Activated CD4-positive, CD25-positive, alpha-beta regulatory T cell treated with anti-CD3 and anti-CD28 coated beads, Interleukin-2, amount 50 U/mL, for 72 hours (primary cell): ENCODE data around the gene LRRC8B.
"Not testable (repeated sequence)": the region's sequence is repeated elsewhere in the genome, so short reads cannot be mapped to it uniquely, and the experiment has no call there.

ENCODE experiments used
- DNase-seq: peaks from one replicate; pipeline ENCODE4 v3.0.0; 2021

Gene LRRC8B

GRCh38 chr1:89587729-89588161 is 63.1 kb downstream of the LRRC8B start:
- no peak for DNase-seq

- no peak for DNase-seq
Observed at GRCh38 chr1:89588480-89588879, 63.9 kb downstream of the LRRC8B start.

GRCh38 chr1:89589515-89589914 is 64.9 kb downstream of the LRRC8B start:
- DNase-seq: no peak

GRCh38 chr1:89590341-89591080 is 65.9 kb downstream of the LRRC8B start:
- DNase-seq: no peak

DNA sequence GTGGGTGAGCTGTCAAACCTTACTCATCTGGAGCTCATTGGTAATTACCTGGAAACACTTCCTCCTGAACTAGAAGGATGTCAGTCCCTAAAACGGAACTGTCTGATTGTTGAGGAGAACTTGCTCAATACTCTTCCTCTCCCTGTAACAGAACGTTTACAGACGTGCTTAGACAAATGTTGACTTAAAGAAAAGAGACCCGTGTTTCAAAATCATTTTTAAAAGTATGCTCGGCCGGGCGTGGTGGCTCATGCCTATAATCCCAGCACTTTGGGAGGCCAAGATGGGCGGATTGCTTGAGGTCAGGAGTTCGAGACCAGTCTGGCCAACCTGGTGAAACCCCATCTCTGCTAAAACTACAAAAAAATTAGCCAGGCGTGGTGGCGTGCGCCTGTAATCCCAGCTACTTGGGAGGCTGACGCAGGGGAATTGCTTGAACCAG is 68.3 kb downstream of the LRRC8B start:
- not testable (repeated sequence) for DNase-seq

DNA sequence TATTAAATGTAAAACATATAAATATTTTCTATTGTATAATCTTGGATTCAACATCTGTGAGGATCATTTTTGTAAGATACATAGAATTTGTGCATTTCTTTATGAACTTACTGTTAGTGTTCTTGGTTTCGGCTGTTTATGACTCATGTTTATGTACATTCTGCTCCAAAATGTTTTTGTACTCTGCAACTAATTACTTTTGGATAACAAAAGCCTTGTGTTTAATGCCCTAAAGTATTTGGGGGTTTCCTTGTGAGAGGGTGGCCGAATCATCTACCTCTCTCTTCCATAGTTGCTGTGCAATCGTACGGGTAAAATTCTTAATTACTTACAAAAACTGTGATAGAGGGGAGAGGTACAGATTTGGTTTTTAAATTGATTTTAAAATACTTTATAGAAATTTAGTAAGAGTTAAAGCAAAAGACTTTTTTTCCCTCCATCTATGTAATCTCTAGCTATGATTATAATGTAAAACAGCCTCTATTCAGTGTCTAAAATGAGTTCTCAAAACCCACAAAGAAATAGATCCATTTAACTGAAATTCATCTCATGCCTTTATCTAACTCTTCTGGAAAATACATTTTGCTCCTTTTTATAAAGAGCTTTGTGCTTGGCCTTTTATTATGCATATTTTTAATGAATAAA is 69.6 kb downstream of the LRRC8B start:
- no peak for DNase-seq

- no peak for DNase-seq
Observed at GRCh38 chr1:89596698-89597097, 72.1 kb downstream of the LRRC8B start.

GRCh38 chr1:89598450-89599331 is 74.1 kb downstream of the LRRC8B start:
- no peak for DNase-seq

GRCh38 chr1:89599332-89599630 is 74.7 kb downstream of the LRRC8B start:
- DNase-seq: no peak

DNA sequence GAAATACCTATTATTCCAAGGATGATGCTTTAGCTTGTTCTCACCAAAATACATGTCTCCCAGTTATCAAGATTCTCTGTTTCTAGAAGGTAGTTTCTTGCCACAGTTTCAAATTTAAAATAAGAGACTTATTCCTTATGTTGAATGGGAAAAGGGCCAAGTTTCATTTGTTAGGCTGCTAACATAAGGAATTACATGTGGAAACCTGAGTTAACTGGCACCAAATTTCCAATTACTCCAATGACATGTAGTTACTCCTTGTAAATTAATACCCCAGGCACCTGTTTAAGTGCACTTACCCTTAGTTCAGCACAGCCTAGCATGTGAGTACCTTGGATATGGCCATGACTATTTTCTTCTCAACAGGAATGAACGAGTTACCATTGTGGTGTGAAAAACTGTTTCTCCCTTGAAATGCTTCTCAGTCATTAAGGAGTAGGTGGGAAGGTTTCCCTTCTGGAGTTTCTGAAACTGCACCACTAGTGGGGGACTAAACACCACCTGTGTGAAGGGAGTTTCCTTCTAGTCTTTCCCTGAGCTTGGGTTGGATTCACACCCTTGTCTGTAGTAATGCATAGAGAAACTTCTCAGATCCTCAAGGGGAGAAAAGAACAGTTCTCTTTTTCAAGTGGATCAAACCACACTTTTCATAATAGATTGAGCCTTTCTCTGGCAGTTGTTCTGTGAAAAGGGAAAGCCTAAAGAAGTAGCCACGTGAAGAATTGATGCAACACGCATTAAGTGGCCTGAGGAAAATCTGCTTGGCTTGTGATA is 76.0 kb downstream of the LRRC8B start:
- no peak for DNase-seq

DNA sequence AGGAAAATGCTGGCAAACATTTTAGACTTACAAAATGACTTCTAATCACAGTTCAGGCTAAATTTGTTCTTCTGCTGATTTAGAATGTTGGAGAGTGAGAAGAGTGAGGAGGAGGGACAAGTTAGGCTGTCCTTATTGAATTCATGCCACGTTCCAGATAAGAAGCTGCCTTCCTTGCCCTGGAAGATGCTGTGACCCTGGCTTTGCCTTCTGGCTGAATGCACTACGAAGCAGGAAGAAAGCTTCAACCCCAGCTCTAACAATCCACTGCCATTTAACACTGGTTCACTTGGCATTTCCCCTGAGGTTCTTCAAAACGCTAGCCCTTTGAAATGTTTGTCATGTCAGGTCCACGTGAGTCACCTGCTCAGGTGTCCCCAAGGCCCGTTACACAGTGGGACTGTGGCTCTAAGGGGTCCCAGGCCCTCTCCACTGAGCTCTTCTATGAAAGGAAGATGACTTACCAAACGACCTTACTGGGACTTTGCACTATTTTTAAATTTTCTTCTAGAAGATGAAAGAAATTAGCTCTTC is 78.3 kb downstream of the LRRC8B start:
- no peak for DNase-seq

GRCh38 chr1:89603651-89604413 is 79.2 kb downstream of the LRRC8B start:
- peak; percentile 42 for DNase-seq

DNA sequence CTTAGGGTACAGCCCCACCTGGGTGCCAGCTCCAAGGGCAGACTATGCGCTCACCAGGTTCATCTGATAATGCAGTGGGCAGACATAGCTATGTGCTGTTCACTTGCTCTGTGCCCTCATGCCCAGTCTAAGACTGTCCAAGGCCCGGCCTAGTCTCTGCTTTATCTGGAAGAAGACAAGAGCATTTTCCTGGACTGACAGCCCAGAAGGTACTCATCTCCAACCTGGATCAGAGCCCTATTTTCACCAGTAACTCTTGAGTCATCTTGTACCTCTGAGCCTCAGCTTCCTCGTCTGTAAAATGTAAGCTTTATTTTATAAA is 79.7 kb downstream of the LRRC8B start:
- DNase-seq: no peak

DNA sequence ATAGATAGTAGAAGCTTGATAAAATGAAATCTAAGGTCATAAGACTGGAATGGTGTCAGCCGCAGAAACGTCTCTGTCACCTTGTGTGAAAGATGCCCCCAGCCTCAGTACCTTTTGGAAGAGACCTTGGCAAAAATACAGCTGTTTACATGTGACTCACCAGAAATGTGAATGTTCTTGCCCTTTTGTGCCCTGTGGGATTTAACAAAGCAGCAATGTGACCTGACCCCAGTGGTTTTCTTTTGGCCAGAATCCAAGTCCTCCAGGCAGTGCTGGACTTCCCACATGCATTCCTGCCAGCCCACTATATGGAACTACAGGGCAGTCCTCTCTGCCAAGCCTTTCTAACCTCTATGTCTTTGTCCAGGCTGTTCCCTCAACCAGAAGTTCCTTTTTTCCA is 81.1 kb downstream of the LRRC8B start:
- DNase-seq: no peak

- no peak for DNase-seq
Observed at GRCh38 chr1:89606227-89606980, 81.8 kb downstream of the LRRC8B start.

DNA sequence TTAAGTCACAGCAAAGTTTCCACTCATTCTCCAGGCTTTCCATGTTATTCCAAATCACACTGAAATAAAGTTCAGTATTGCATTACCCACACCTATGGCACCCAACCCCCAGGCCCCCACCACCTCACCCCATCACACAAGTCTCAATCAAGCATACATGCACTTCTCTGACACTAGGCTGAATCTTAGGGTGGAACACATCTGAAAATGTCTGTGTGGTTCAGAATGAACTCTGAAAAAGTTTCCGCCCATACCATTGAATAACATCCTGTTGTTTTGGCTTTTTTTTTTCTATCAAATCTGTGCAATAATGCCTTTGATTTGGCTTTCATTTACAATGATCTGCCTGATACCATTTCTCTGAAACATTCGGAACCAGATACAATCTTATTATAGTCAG is 82.5 kb downstream of the LRRC8B start:
- no peak for DNase-seq

DNA sequence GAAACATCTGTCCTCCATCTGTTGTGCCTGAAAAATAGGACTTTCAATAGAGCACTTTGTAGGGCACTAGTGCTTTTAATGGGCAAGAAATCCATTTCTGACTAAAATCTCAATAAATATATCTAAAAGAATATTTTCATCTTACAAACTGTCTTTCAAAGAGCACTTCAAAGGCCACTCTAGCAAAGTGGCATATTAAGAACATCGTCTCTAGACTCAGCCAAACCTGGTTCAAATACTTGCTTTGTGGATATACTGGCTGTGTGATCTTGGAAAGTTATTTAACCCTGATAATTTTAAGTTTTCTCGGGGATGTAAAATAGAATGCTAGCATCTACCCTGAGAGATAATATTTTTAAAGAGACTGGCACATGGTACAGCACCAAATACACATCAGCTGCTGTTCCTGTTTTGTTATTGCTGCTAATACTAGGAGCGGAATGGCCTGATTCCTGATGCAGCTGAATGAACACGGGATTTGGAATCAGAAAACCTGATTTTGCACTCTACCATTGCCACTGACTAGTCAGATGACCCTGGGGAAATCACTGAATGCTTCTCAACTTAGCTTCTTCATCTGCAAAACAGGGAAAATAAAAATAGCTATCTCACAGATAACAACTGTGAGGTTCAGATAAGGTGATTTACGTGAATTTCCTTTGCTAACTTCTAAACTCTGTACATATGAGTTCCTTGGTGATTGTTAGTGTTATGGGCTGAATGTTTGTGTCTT is 83.1 kb downstream of the LRRC8B start:
- no peak for DNase-seq

DNA sequence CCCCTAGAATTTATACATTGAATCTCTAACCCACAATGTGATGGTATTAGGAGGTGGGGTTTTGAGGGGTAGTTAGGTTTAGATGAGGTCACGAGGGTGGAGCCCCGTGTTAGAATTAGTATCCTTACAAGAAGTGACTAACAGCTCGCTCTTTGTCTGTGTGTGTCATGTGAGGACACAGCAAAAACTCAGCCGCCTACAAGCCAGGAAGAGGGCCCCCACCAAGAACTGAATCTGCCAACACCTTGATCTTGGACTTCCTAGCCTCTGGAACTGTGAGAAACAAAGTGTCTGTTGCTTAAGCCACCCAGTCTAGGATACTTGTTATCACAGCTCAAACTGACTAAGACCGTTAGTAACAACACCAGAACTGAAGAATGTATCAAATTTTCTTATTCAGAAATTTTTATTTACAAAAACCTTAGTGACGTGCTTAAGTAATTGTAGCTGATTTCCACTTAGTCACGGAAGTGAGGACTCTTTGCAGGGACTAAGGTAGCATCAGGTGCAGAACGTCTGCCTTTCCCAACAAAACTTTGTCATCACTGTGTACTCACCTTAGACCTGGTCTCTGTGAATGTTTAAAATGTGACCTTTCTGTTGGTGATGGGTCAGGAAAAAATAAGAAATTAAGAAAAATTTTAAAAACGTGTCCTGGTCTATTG is 83.8 kb downstream of the LRRC8B start:
- peak; percentile 58 for DNase-seq

GRCh38 chr1:89608984-89609725 is 84.5 kb downstream of the LRRC8B start:
- DNase-seq: peak; percentile 60
